MM.1S (cell line): ENCODE data around the gene DNTT.

ENCODE experiments used
- CTCF ChIP-seq: fragments of 300-600 bp; sonication (generic); IDR thresholded peaks from 2 replicates; pipeline ENCODE4 v1.5.1; 2016; ENCODE audit warnings: antibody characterized with exemption, low read length, mixed read lengths
- EZH2 ChIP-seq: fragments of 300-600 bp; sonication (generic); optimal IDR thresholded peaks from 2 replicates; pipeline ENCODE3; 2017; ENCODE audit warnings: low read depth, mild to moderate bottlenecking, antibody characterized with exemption, low read length, mixed read lengths

DNA sequence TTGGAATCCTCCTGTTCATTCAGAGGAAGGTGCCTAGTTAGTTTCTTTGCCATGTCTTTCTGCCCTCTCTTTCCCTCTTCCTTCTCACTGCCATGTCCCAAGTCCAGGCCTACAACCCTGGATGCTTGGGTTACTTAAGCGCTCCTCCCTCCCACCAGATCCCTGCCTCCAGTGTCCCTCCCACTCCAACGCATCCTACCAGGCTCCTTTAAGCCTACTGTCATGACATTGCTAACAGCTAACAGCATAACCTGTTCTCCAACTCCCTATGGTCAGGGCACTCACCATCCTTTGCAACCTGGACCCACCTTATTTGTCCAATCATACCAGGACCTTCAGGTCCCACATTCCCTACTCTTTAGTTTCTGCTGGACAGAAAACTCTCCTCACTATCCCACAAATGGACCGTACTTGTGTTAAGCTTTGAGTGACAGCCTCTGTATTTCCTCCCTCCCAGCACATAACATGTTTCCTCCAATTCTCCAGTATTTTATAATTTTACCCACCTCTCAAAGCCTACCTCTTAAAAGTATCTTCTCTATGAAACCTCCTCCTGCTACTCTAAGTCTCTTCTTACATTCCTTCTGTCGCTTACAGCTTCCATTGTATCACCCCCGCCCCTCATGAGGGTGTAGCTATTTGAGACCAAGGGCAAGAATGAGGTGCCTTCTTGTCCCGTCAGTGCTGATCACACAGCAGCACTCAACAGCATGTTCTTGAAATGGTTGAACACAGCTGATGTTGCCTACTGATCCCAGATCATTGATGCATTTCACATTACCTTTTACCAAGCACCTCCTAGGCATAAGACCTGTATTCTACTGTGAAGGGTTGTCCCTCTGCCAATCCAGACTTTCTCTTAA, 34.6 kb upstream of the DNTT start:
- TF ChIP-seq EZH2 (no peak), CTCF (no peak)
